ENCODE results near the gene VTN. TPM values are rescaled to one million over a fixed set of nuclear protein-coding genes. Genes with fewer than 3 reads are reported as not detected.

The VTN gene
- total and polyA plus RNA-seq, 2 donors (not counting 1 experiment from before 2014, with no cell fraction given), result 0.34 to 0.36 TPM

GRCh38 chr17:28381141-28381825 is 11.2 kb upstream of the VTN start:
- H3K4me3 ChIP-seq (ENCODE audit: control extremely low read depth in 1 of 5, extremely low read depth in 1 of 5, insufficient read depth in 1 of 5, low read depth in 2 of 5, low read length in 4 of 5), result no peak overlapping the region
- no peak for DNase-seq
- POLR2A ChIA-PET, result no interaction called here

More at GRCh38 chr17:28381141-28381825, 11.2 kb upstream of the VTN start:
- Histone ChIP-seq H3K4me1 (ENCODE audit: control insufficient read depth in 2 of 2, insufficient read depth in 2 of 2, low read length in 2 of 2) (peaks cover 16 to 20% of the 10 kb centered on the region in 2 donors), H3K36me3 (replicated peaks in 1 of 2; ENCODE audit: control extremely low read depth in 1 of 2, control insufficient read depth in 1 of 2, extremely low read depth in 1 of 2, insufficient read depth in 2 of 2, low read length in 1 of 2) (no peaks in the 10 kb centered on the region), H3K4me2 (replicated peaks; ENCODE audit: low read depth, low read length, poor library complexity, severe bottlenecking) (peak overlapping the region; percentile 34), H3K27ac (ENCODE audit: low read length in 2 of 2) (no peak overlapping the region), H3K9ac (ENCODE audit: low read length) (no peak overlapping the region), H4K20me1 (ENCODE audit: control insufficient read depth, insufficient read depth, low read length, poor library complexity, severe bottlenecking) (peaks cover 14% of the 10 kb centered on the region), H3K27me3 (replicated peaks in 1 of 4; ENCODE audit: control extremely low read depth in 1 of 4, control insufficient read depth in 3 of 4, insufficient read depth in 4 of 4, low read length in 3 of 4) (peaks cover 0 to 32% (median 2%) of the 10 kb centered on the region in 4 experiments), H3K79me2 (ENCODE audit: control insufficient read depth, insufficient read depth, low read length) (peaks cover 16% of the 10 kb centered on the region), H2AFZ (ENCODE audit: insufficient read depth, low read depth, low read length, poor library complexity, severe bottlenecking) (no peak overlapping the region), H3K9me3 (ENCODE audit: control extremely low read depth in 1 of 3, control insufficient read depth in 2 of 3, insufficient read depth in 1 of 3, low read length in 2 of 3) (peaks cover 0 to 4% (median 1%) of the 10 kb centered on the region in 3 donors)
- H3K4me1 Mint-ChIP-seq, result peaks cover 26% of the 10 kb centered on the region
- no peak for ATAC-seq (ENCODE audit: low read depth)
- no peaks in the 10 kb centered on the region for H3K9me3 Mint-ChIP-seq (ENCODE audit: insufficient read depth)
- CTCF ChIA-PET, result interaction anchor here (2.7 kb wide), 1 partner anchor 35 kb away, joined by 7 read pairs; no protein-coding TSS in a partner anchor
- 40% methylated on average over 70 of the region's 72 CpGs for WGBS (ENCODE audit: insufficient coverage)
- intact Hi-C loops (cut with micrococcal nuclease), result no loop called here
- no peak overlapping the region for H3K4me3 Mint-ChIP-seq
- H3K27me3 Mint-ChIP-seq, result peaks cover 27% of the 10 kb centered on the region
- H3K27ac Mint-ChIP-seq, result no peak overlapping the region
- no peak for TF ChIP-seq CTCF (IDR thresholded peaks at IDR 0.05)
- no peak for TF ChIP-seq EZH2 (IDR thresholded peaks at IDR 0.05; ENCODE audit: borderline replicate concordance, insufficient read depth, low read depth, low read length, poor library complexity, severe bottlenecking)
